H1 (cell line): Measurements from ENCODE around the gene RPS6KA5. TPM values are rescaled to one million over a fixed set of nuclear protein-coding genes. Genes with fewer than 3 reads are reported as not detected.

Experiments used
- CTCF ChIA-PET: fragments of 300-600 bp; sonication (Branson Sonifier 250); formaldehyde crosslinking; loops from one replicate; lab custom pipeline; 2021; ENCODE audit not compliant: partially characterized antibody; lab: Charles Lee
- POLR2A ChIA-PET: fragments of 300-600 bp; sonication (Branson Sonifier 250); formaldehyde crosslinking; loops from one replicate; lab custom pipeline; 2021; ENCODE audit warnings: inconsistent platforms; ENCODE audit not compliant: partially characterized antibody; lab: Charles Lee
- DNase-seq, 2 experiments: peaks; one replicate each; pipeline versions ENCODE4 v3.0.0 to v3.0.0-alpha.2; 2010 to 2022; ENCODE audit warnings: low spot score in 2 of 2, low read depth in 1 of 2, mixed read lengths in 1 of 2
- FAIRE-seq: peaks from 2 replicates; lab custom pipeline; 2011; peaks lifted over from hg19 to GRCh38; lab: Jason Lieb, UNC
- H2AFZ ChIP-seq: 2 replicates; pipeline ENCODE4 v1.8.1; 2012; ENCODE audit warnings: low read length, inconsistent platforms
- H2AK5ac ChIP-seq: 2 replicates; pipeline ENCODE4 v1.6.1; 2013; ENCODE audit warnings: low read depth, low read length
- H2BK120ac ChIP-seq: replicated peaks from 2 replicates; pipeline ENCODE3; 2013; ENCODE audit warnings: low read depth, low read length, inconsistent platforms
- H2BK12ac ChIP-seq: 2 replicates; pipeline ENCODE4 v1.6.1; 2013; ENCODE audit warnings: low read depth, low read length
- H2BK15ac ChIP-seq: 2 replicates; pipeline ENCODE4 v1.6.1; 2013; ENCODE audit warnings: low read length
- H2BK20ac ChIP-seq: 2 replicates; pipeline ENCODE4 v1.6.1; 2013; ENCODE audit warnings: low read length
- H2BK5ac ChIP-seq: 2 replicates; pipeline ENCODE4 v1.6.1; 2013; ENCODE audit warnings: low read depth, low read length
- H3K14ac ChIP-seq: 2 replicates; pipeline ENCODE4 v1.6.1; 2013; ENCODE audit warnings: inconsistent platforms; ENCODE audit not compliant: insufficient read length
- H3K18ac ChIP-seq: 2 replicates; pipeline ENCODE4 v1.6.1; 2013; ENCODE audit warnings: low read length; ENCODE audit errors: extremely low read depth
- H3K23ac ChIP-seq: 2 replicates; pipeline ENCODE4 v1.6.1; 2013; ENCODE audit warnings: inconsistent platforms; ENCODE audit not compliant: insufficient read length
- H3K23me2 ChIP-seq: 2 replicates; pipeline ENCODE4 v1.6.1; 2013; ENCODE audit warnings: low read depth, low read length
- H3K27ac ChIP-seq: 2 replicates; pipeline ENCODE4 v1.6.1; 2011; ENCODE audit warnings: low read depth, low read length, inconsistent platforms
- H3K27me3 ChIP-seq, 4 experiments: replicated peaks in 1 of 4; 1 replicate in 1 of 4; 2 replicates in 3 of 4; pipeline versions ENCODE4 v1.6.1 to v1.8.1; 2011 to 2013; ENCODE audit warnings: low read length in 3 of 4, mild to moderate bottlenecking in 3 of 4, inconsistent platforms in 2 of 4, mixed read lengths in 2 of 4, moderate library complexity in 1 of 4; ENCODE audit not compliant: control insufficient read depth in 3 of 4, insufficient read depth in 3 of 4; ENCODE audit errors: extremely low read depth in 1 of 4
- H3K36me3 ChIP-seq, 4 experiments: 2 replicates each; pipeline versions ENCODE4 v1.6.1 to v1.8.1; 2011 to 2013; ENCODE audit warnings: mild to moderate bottlenecking in 4 of 4, low read length in 3 of 4, moderate library complexity in 2 of 4, control low read depth in 1 of 4, inconsistent platforms in 1 of 4; ENCODE audit not compliant: insufficient read depth in 4 of 4, control insufficient read depth in 2 of 4
- H3K4ac ChIP-seq: replicated peaks from 2 replicates; pipeline ENCODE3; 2013; ENCODE audit warnings: low read length, low read depth, mixed read lengths, inconsistent platforms; ENCODE audit not compliant: insufficient read length
- H3K4me1 ChIP-seq, 4 experiments: replicated peaks in 1 of 4; 1 replicate in 1 of 4; 2 replicates in 3 of 4; pipeline versions ENCODE4 v1.6.1 to v1.8.1; 2011 to 2013; ENCODE audit warnings: low read length in 3 of 4, inconsistent platforms in 2 of 4, mixed read lengths in 1 of 4; ENCODE audit not compliant: insufficient read depth in 4 of 4, control insufficient read depth in 3 of 4
- H3K4me2 ChIP-seq, 2 experiments: 2 replicates each; pipeline versions ENCODE4 v1.6.1 to v1.8.1; 2011 to 2013; ENCODE audit warnings: low read depth in 2 of 2, low read length in 2 of 2, control low read depth in 1 of 2, inconsistent platforms in 1 of 2, mild to moderate bottlenecking in 1 of 2; ENCODE audit not compliant: insufficient read depth in 1 of 2
- H3K4me3 ChIP-seq, 4 experiments: fragments of 200-600, 300-600 bp in 1 of 4; sonication (generic), shearing (Covaris generic), sonication (Bioruptor Twin) in 1 of 4; 2 replicates each; pipeline versions ENCODE4 v1.5.1 to v1.8.1; 2011 to 2016; ENCODE audit warnings: low read length in 4 of 4, low read depth in 3 of 4, control low read depth in 2 of 4, inconsistent platforms in 2 of 4, mild to moderate bottlenecking in 2 of 4, mixed read lengths in 1 of 4, moderate library complexity in 1 of 4; ENCODE audit not compliant: insufficient read depth in 2 of 4; ENCODE audit errors: extremely low read depth in 1 of 4
- H3K56ac ChIP-seq: replicated peaks from 2 replicates; pipeline ENCODE3; 2013; ENCODE audit warnings: low read depth, mild to moderate bottlenecking, mixed read lengths, low read length, inconsistent platforms; ENCODE audit not compliant: insufficient read length
- H3K79me1 ChIP-seq: 2 replicates; pipeline ENCODE4 v1.6.1; 2013; ENCODE audit warnings: low read depth, low read length, control low read depth
- H3K79me2 ChIP-seq, 2 experiments: 2 replicates each; pipeline versions ENCODE4 v1.6.1 to v1.8.1; 2012 to 2013; ENCODE audit warnings: low read length in 2 of 2, mild to moderate bottlenecking in 2 of 2, inconsistent platforms in 1 of 2; ENCODE audit not compliant: insufficient read depth in 2 of 2, control insufficient read depth in 1 of 2
- H3K9ac ChIP-seq, 4 experiments: replicated peaks in 1 of 4; 1 replicate in 1 of 4; 2 replicates in 3 of 4; pipeline versions ENCODE4 v1.6.1 to v1.8.1; 2011 to 2013; ENCODE audit warnings: low read depth in 3 of 4, low read length in 3 of 4, control low read depth in 2 of 4, mild to moderate bottlenecking in 2 of 4, moderate library complexity in 2 of 4, inconsistent platforms in 1 of 4; ENCODE audit errors: extremely low read depth in 1 of 4
- H3K9me3 ChIP-seq, 2 experiments: 2 replicates each; pipeline versions ENCODE4 v1.6.1 to v1.8.1; 2012 to 2013; ENCODE audit warnings: mild to moderate bottlenecking in 2 of 2, moderate library complexity in 2 of 2, control low read depth in 1 of 2, inconsistent platforms in 1 of 2, low read depth in 1 of 2, low read length in 1 of 2, mixed read lengths in 1 of 2; ENCODE audit not compliant: insufficient read depth in 2 of 2
- H4K20me1 ChIP-seq, 2 experiments: replicated peaks in 1 of 2; 2 replicates each; pipeline versions ENCODE3 to v1.8.1; 2011 to 2013; ENCODE audit warnings: inconsistent platforms in 2 of 2, low read length in 2 of 2, mild to moderate bottlenecking in 1 of 2; ENCODE audit not compliant: insufficient read depth in 2 of 2, control insufficient read depth in 1 of 2
- H4K5ac ChIP-seq: 2 replicates; pipeline ENCODE4 v1.6.1; 2013; ENCODE audit warnings: low read length, low read depth, mixed read lengths, inconsistent platforms; ENCODE audit not compliant: insufficient read length
- H4K8ac ChIP-seq: 2 replicates; pipeline ENCODE4 v1.8.0; 2013; ENCODE audit warnings: mild to moderate bottlenecking, moderate library complexity, low read length, inconsistent platforms; ENCODE audit not compliant: insufficient read depth; ENCODE audit errors: extremely low read depth
- H4K91ac ChIP-seq: replicated peaks from 2 replicates; pipeline ENCODE3; 2013; ENCODE audit warnings: low read length, mixed read lengths, inconsistent platforms; ENCODE audit not compliant: insufficient read length
- BCL11A ChIP-seq, 2 experiments: IDR thresholded peaks; one replicate each; pipeline ENCODE4 v1.6.1; 2011; ENCODE audit warnings: low read depth in 2 of 2, low read length in 2 of 2, mild to moderate bottlenecking in 2 of 2
- BRCA1 ChIP-seq: IDR thresholded peaks from 2 replicates; pipeline ENCODE4 v1.6.1; 2012; ENCODE audit warnings: low read depth, low read length, improper control_type of control experiment
- EZH2 ChIP-seq: fragments of 200-600 bp; sonication (generic); IDR thresholded peaks from 2 replicates; pipeline ENCODE4 v1.7.1; 2012; ENCODE audit warnings: low read depth, mild to moderate bottlenecking, moderate library complexity, low read length, inconsistent platforms; ENCODE audit not compliant: severe bottlenecking
- GTF2F1 ChIP-seq: IDR thresholded peaks from 2 replicates; pipeline ENCODE4 v1.6.1; 2012; ENCODE audit warnings: low read depth, low read length, improper control_type of control experiment, borderline replicate concordance
- HDAC6 ChIP-seq: IDR thresholded peaks from one replicate; pipeline ENCODE4 v1.7.1; 2012; ENCODE audit warnings: low read depth, mild to moderate bottlenecking, inconsistent platforms, low read length, moderate library complexity
- KDM4A ChIP-seq: IDR thresholded peaks from one replicate; pipeline ENCODE4 v1.7.1; 2012; ENCODE audit warnings: low read depth, mild to moderate bottlenecking, moderate library complexity, low read length, inconsistent platforms; ENCODE audit not compliant: severe bottlenecking
- SIN3A ChIP-seq, 2 experiments: IDR thresholded peaks in 1 of 2; conservative IDR thresholded peaks in 1 of 2; 2 replicates each; pipeline ENCODE4 v1.6.1; 2011 to 2012; ENCODE audit warnings: low read length in 2 of 2, improper control_type of control experiment in 1 of 2, low read depth in 1 of 2, mild to moderate bottlenecking in 1 of 2
- SP1 ChIP-seq: IDR thresholded peaks from 2 replicates; pipeline ENCODE4 v1.6.1; 2011; ENCODE audit warnings: low read depth, low read length
- TBP ChIP-seq: IDR thresholded peaks from 2 replicates; pipeline ENCODE4 v1.6.1; 2011; ENCODE audit warnings: low read depth, low read length, improper control_type of control experiment
- TCF12 ChIP-seq: IDR thresholded peaks from 2 replicates; pipeline ENCODE4 v1.6.1; 2011; ENCODE audit warnings: low read depth, mild to moderate bottlenecking, low read length
- WGBS, 2 experiments: shearing (Covaris generic) in 1 of 2; methylation state at CpG; one replicate each; pipeline versions ENCODE4 v1.1.6 to v1.1.7; 2013 to 2015; ENCODE audit warnings: low lambda C conversion rate in 2 of 2, mixed read lengths in 2 of 2, inconsistent platforms in 1 of 2, low coverage in 1 of 2, missing lambda C conversion rate in 1 of 2; ENCODE audit not compliant: insufficient replicate concordance in 2 of 2, insufficient coverage in 1 of 2, insufficient read length in 1 of 2; ENCODE audit errors: extremely low coverage in 1 of 2, missing lambda C conversion rate in 1 of 2; 5-methylcytosine and 5-hydroxymethylcytosine counted together
- polyA plus RNA-seq, 7 experiments: library from polyadenylated mRNA; depleted of rRNA in 3 of 7; stranded (reverse) in 5 of 7; unstranded in 2 of 7; fragments of >200 nt in 5 of 7; fragments of 200-250 nt in 2 of 7; gene quantifications; 1 replicate in 5 of 7; 2 replicates in 1 of 7; 4 replicates in 1 of 7; pipeline versions ENCODE4 v1.2.1 to v1.2.3, GENCODE V29; 2011 to 2013; ENCODE audit warnings: missing spikeins in 2 of 7, mixed read lengths in 2 of 7
- total RNA-seq: library from RNA; stranded (reverse); fragmentation: NEBNext Ultra II Directional; extraction: Animal tissue kit (Norgen Biotek cat#: 25700); gene quantifications from 2 replicates; pipeline ENCODE4 v1.2.1, GENCODE V29; 2021
- TF ChIP-seq, protein P1 (sequence below): IDR thresholded peaks from 2 replicates; pipeline ENCODE4 v1.6.1; 2011; ENCODE audit warnings: low read depth, mild to moderate bottlenecking, low read length; ENCODE audit not compliant: insufficient read depth

Gene RPS6KA5
- total and polyA plus RNA-seq, 2 of the 8 experiments (the other 6 are each of a cell fraction or from before 2014, with no cell fraction given) = 0.85 to 3.1 TPM

DNA sequence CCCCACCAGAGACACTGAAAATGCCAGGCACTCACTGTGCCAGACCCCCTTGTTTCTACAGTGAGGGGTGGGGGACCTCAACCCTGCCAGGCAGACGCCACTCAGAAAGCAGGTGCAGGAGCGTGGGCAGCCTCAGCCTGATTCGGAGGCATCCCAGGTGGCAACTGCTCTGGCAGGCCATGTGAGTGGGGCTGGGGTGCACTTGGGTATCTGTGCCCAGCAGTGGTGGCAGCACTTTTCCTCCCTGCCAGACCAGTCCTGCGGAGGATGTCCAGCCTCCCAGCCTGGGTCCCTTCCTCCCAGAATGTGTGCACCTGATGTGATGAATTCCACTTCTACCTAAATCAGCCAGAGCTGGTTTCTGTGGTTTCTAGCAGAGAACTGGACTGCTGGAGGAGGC, 230.8 kb downstream of the RPS6KA5 start:
- 94% methylated on average over 4 of the region's 4 CpGs; no CpG with 5 or more reads in 1 of the 2 experiments for WGBS, 2 experiments
- POLR2A ChIA-PET = no interaction called here

More for the DNA sequence above, 230.8 kb downstream of the RPS6KA5 start:
- Histone ChIP-seq H4K5ac (no peak overlapping the region), H2BK20ac (no peak overlapping the region), H3K18ac (no peak overlapping the region), H2BK15ac (no peak overlapping the region), H3K9ac (no peak overlapping the region), H3K27ac (no peak overlapping the region), H2BK12ac (no peak overlapping the region; the same call in 1 of the 2 replicates), H3K23ac (no peak overlapping the region), H4K20me1 (no peaks in the 10 kb centered on the region), H2AFZ (no peak overlapping the region), H2BK5ac (no peak overlapping the region), H3K4ac (no peak overlapping the region), H3K14ac (no peak overlapping the region), H3K4me3 (no peak overlapping the region), H4K91ac (no peak overlapping the region), H3K79me1 (no peaks in the 10 kb centered on the region; the same call in 1 of the 2 replicates), H3K36me3 (no peaks in the 10 kb centered on the region), H2BK120ac (no peak overlapping the region), H4K8ac (no peak overlapping the region), H3K4me1 (peaks cover 3 to 7% (median 3%) of the 10 kb centered on the region in 4 experiments; a peak in 5 of 7 replicates), H3K27me3 (peaks cover 10 to 32% (median 23%) of the 10 kb centered on the region in 4 experiments), H3K9me3 (peaks cover 0 to 5% of the 10 kb centered on the region in 2 experiments; a peak in 1 of 4 replicates), H3K4me2 (no peak overlapping the region), H3K56ac (no peak overlapping the region), H2AK5ac (no peak overlapping the region), H3K23me2 (no peaks in the 10 kb centered on the region), H3K79me2 (no peaks in the 10 kb centered on the region)
- CTCF ChIA-PET = interaction anchor here (0.6 kb wide), 1 partner anchor 443 kb away, joined by 4 read pairs; no protein-coding TSS in a partner anchor
- FAIRE-seq (no peak), DNase-seq (no peak)
- TF ChIP-seq BRCA1 (no peak), SIN3A (conservative IDR thresholded peaks at IDR 0.05 in 1 of 2, IDR thresholded peaks at IDR 0.05 in 1 of 2; ENCODE audit: low read depth in 1 of 2, low read length in 2 of 2) (no peak), GTF2F1 (no peak), SP1 (no peak), TCF12 (no peak), KDM4A (no peak), TBP (no peak), HDAC6 (no peak), BCL11A (IDR thresholded peaks at IDR 0.05; ENCODE audit: low read depth in 2 of 2, low read length in 2 of 2) (no peak), EZH2 (no peak)
- TF ChIP-seq, protein P1, sequence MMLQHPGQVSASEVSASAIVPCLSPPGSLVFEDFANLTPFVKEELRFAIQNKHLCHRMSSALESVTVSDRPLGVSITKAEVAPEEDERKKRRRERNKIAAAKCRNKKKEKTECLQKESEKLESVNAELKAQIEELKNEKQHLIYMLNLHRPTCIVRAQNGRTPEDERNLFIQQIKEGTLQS = no peak
